ENCODE measurements around the gene ATP6V1C2. TPM values are rescaled to one million over a fixed set of nuclear protein-coding genes. Genes with fewer than 3 reads are reported as not detected.

ATP6V1C2 gene
- total and polyA plus RNA-seq, 9 of the 15 experiments (the other 6 are each of a cell fraction or from before 2014, with no cell fraction given): 0.01 to 0.31 (median 0.10) TPM; not detected in 4

GRCh38 chr2:10826625-10827024, 105.2 kb downstream of the ATP6V1C2 start:
- TF ChIP-seq CCAR2 (IDR thresholded peaks at IDR 0.05; ENCODE audit: low read depth, low read length): no peak
- TF ChIP-seq CREB1 (IDR thresholded peaks at IDR 0.05): no peak
- no peak for TF ChIP-seq CREB1 (CRISPR knock-in tag; IDR thresholded peaks at IDR 0.05)
- 0 out of 2 replicates have a peak, but pooled peaks have one; percentile 7 for TF ChIP-seq CREM (IDR thresholded peaks at IDR 0.05; ENCODE audit: low read depth)
- TF ChIP-seq ZNF584 (CRISPR knock-in tag; IDR thresholded peaks at IDR 0.05; ENCODE audit: low read depth): no peak
- peak; percentile 33; the same call in 1 of the 2 replicates for TF ChIP-seq ATF3 (IDR thresholded peaks at IDR 0.05)
- TF ChIP-seq ATF3 (CRISPR knock-in tag; conservative IDR thresholded peaks at IDR 0.05): no peak
- no peak for TF ChIP-seq ARID1B (IDR thresholded peaks at IDR 0.05)
- Histone ChIP-seq H3K4me2 (ENCODE audit: insufficient read depth, low read length) (no peak overlapping the region), H3K4me1 (replicated peaks in 1 of 2; ENCODE audit: control insufficient read depth in 2 of 2, insufficient read depth in 2 of 2, low read length in 2 of 2) (no peaks in the 10 kb centered on the region; a peak in 1 of 5 replicates), H2AFZ (ENCODE audit: low read depth, low read length) (no peak overlapping the region), H3K36me3 (ENCODE audit: control insufficient read depth, insufficient read depth, low read length) (no peaks in the 10 kb centered on the region), H3K9me1 (ENCODE audit: control insufficient read depth, insufficient read depth, low read length) (no peaks in the 10 kb centered on the region), H3K27ac (ENCODE audit: extremely low read depth, low read depth, low read length) (no peak overlapping the region), H3K9me3 (replicated peaks; ENCODE audit: control insufficient read depth, insufficient read depth, low read depth, low read length) (no peaks in the 10 kb centered on the region), H3K9ac (ENCODE audit: insufficient read depth in 1 of 2, low read depth in 2 of 2, low read length in 2 of 2) (no peak overlapping the region), H3K79me2 (ENCODE audit: control insufficient read depth, insufficient read depth, low read length) (no peaks in the 10 kb centered on the region), H3K4me3 (no peak overlapping the region), H4K20me1 (replicated peaks; ENCODE audit: control insufficient read depth, insufficient read depth, low read length) (no peaks in the 10 kb centered on the region), H3K27me3 (ENCODE audit: control insufficient read depth in 2 of 2, insufficient read depth in 2 of 2, low read length in 2 of 2) (peaks cover 50 to 69% of the 10 kb centered on the region in 2 experiments)
- CTCF ChIA-PET (ENCODE audit: low intra/inter-chr PET ratio): no interaction called here
- POLR2A ChIA-PET: no interaction called here
- FAIRE-seq: no peak
- in situ Hi-C loops (cut with MboI) (loop anchor here (25.0 kb wide), 1 partner anchor 586 kb away; no protein-coding TSS in a partner anchor), intact Hi-C loops (cut with micrococcal nuclease) (no loop called here)
- no peak for ATAC-seq
- DNase-seq (ENCODE audit: extremely low read depth in 1 of 4, low spot score in 3 of 4): no peak
- WGBS (ENCODE audit: insufficient coverage, low coverage, missing lambda C conversion rate): 6% methylated on average over 8 of the region's 8 CpGs
- no TSS peak for BruUV-seq (replicated peaks)

Measured in K562 (cell line).